Measurements from ENCODE around the gene COX18. TPM values are rescaled to one million over a fixed set of nuclear protein-coding genes. Genes with fewer than 3 reads are reported as not detected.

Gene COX18
- total and polyA plus RNA-seq, 2 of the 4 experiments (the other 2 are of a cell fraction) = 8.0 to 22.0 TPM

DNA sequence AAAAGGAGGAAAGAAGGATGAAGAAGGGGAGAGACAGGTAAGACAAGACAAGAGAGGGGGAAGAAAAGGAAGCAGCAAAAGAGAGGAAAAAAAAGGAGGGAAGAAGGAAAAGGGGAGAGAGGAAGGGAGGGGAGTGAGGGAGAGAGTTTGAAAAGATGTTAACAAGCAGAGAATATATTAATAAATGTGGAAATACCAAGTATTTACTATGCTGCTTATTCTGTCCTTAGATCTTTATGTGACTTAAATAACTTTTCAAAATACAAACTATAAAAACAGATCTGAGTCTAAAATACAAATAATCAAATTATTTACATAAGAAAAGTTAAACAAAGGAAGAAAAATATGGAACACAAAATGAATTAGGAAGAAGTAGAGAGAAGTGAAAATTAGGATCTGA is 18.4 kb upstream of the COX18 start:
- H3K79me1 ChIP-seq (ENCODE audit: low read depth in 1 of 2, low read length in 2 of 2) = peaks cover 21 to 24% of the 10 kb centered on the region in 2 experiments; a peak in 3 of 4 replicates
- no peaks in the 10 kb centered on the region for H3K27me3 ChIP-seq (ENCODE audit: control insufficient read depth, insufficient read depth, low read length)
- no peak overlapping the region for H3K9ac ChIP-seq (ENCODE audit: low read depth, low read length)
- H3K36me3 ChIP-seq (ENCODE audit: control insufficient read depth, insufficient read depth, low read length) = peaks cover 27% of the 10 kb centered on the region
- no peaks in the 10 kb centered on the region for H3K9me3 ChIP-seq (ENCODE audit: control insufficient read depth, insufficient read depth, low read length)
- ATAC-seq (ENCODE audit: low read depth) (no peak), DNase-seq (no peak)
- H2BK5ac ChIP-seq (ENCODE audit: low read depth, low read length, poor library complexity, severe bottlenecking) = no peak overlapping the region
- ChIA-PET CTCF (interaction anchor here (0.6 kb wide), 1 partner anchor 147 kb away, joined by 3 read pairs; no protein-coding TSS in a partner anchor), POLR2A (ENCODE audit: unreplicated experiment) (no interaction called here)
- no peak overlapping the region for H2BK20ac ChIP-seq (ENCODE audit: low read depth, low read length)
- no peak overlapping the region for H3K23ac ChIP-seq (ENCODE audit: low read depth, low read length)
- H3K9me1 ChIP-seq (ENCODE audit: insufficient read depth, low read length) = peaks cover 10% of the 10 kb centered on the region; the same call in 1 of the 2 replicates
- no peaks in the 10 kb centered on the region for H4K20me1 ChIP-seq (ENCODE audit: insufficient read depth, low read length)
- H3K4me3 ChIP-seq (ENCODE audit: insufficient read depth, low read depth, low read length) = no peak overlapping the region
- no TSS peak for BruUV-seq (replicated peaks)
- H3K18ac ChIP-seq (ENCODE audit: low read depth, low read length) = no peak overlapping the region
- H3K4me2 ChIP-seq (ENCODE audit: low read depth, low read length) = no peak overlapping the region
- H2AK5ac ChIP-seq (ENCODE audit: low read depth, low read length) = no peak overlapping the region
- H4K91ac ChIP-seq (ENCODE audit: insufficient read depth, low read depth, low read length) = no peak overlapping the region
- no peak overlapping the region for H2AK9ac ChIP-seq (replicated peaks; ENCODE audit: low read depth, low read length, poor library complexity)
- no peak for TF ChIP-seq BHLHE40 (IDR thresholded peaks at IDR 0.05; ENCODE audit: low read depth, low read length)
- TF ChIP-seq MAFK (IDR thresholded peaks at IDR 0.05; ENCODE audit: low read depth, low read length) = no peak
- TF ChIP-seq, protein P1, sequence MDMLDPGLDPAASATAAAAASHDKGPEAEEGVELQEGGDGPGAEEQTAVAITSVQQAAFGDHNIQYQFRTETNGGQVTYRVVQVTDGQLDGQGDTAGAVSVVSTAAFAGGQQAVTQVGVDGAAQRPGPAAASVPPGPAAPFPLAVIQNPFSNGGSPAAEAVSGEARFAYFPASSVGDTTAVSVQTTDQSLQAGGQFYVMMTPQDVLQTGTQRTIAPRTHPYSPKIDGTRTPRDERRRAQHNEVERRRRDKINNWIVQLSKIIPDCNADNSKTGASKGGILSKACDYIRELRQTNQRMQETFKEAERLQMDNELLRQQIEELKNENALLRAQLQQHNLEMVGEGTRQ (IDR thresholded peaks at IDR 0.05; ENCODE audit: low read depth, low read length) = no peak
- TF ChIP-seq RFX5 (IDR thresholded peaks at IDR 0.05; ENCODE audit: low read depth, low read length) = no peak
- no peak for TF ChIP-seq SMC3 (IDR thresholded peaks at IDR 0.05; ENCODE audit: low read depth, low read length)
- TF ChIP-seq MAZ (IDR thresholded peaks at IDR 0.05; ENCODE audit: borderline replicate concordance, low read depth, low read length) = no peak
- TF ChIP-seq POLR2A (IDR thresholded peaks at IDR 0.05; ENCODE audit: low read depth, low read length) = no peak
- TF ChIP-seq MXI1 (IDR thresholded peaks at IDR 0.05; ENCODE audit: borderline replicate concordance, low read depth, low read length) = no peak
- TF ChIP-seq, protein P2, sequence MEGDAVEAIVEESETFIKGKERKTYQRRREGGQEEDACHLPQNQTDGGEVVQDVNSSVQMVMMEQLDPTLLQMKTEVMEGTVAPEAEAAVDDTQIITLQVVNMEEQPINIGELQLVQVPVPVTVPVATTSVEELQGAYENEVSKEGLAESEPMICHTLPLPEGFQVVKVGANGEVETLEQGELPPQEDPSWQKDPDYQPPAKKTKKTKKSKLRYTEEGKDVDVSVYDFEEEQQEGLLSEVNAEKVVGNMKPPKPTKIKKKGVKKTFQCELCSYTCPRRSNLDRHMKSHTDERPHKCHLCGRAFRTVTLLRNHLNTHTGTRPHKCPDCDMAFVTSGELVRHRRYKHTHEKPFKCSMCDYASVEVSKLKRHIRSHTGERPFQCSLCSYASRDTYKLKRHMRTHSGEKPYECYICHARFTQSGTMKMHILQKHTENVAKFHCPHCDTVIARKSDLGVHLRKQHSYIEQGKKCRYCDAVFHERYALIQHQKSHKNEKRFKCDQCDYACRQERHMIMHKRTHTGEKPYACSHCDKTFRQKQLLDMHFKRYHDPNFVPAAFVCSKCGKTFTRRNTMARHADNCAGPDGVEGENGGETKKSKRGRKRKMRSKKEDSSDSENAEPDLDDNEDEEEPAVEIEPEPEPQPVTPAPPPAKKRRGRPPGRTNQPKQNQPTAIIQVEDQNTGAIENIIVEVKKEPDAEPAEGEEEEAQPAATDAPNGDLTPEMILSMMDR (conservative IDR thresholded peaks at IDR 0.05; ENCODE audit: low read depth, low read length) = no peak
- TF ChIP-seq NFE2L2 (IDR thresholded peaks at IDR 0.05; ENCODE audit: low read depth, low read length) = no peak
- no peak for TF ChIP-seq CEBPB (IDR thresholded peaks at IDR 0.05; ENCODE audit: low read depth, low read length)
- no peak overlapping the region for H2AFZ ChIP-seq (replicated peaks; ENCODE audit: low read length, poor library complexity)
- no peak overlapping the region; the same call in 1 of the 2 replicates for H3K56ac ChIP-seq (ENCODE audit: extremely low read depth, insufficient read depth, low read length)
- H2BK120ac ChIP-seq (ENCODE audit: low read depth, low read length) = no peak overlapping the region
- H4K5ac ChIP-seq (ENCODE audit: low read depth, low read length) = no peak overlapping the region
- intact Hi-C loops (cut with micrococcal nuclease) (loop anchor here (5.0 kb wide), 1 partner anchor 169 kb away; the partner anchor contains the start of gene ANKRD17), in situ Hi-C loops (cut with MboI; ENCODE audit: low sequenced_read_pairs) (no loop called here), dilution Hi-C loops (cut with HindIII; ENCODE audit: low sequenced_read_pairs, unreplicated experiment) (no loop called here)
- 0 out of 2 replicates have a peak, but pooled peaks cover 1% of the 10 kb centered on the region for H3K4me1 ChIP-seq (ENCODE audit: control insufficient read depth, insufficient read depth, low read length)
- no peak overlapping the region for H3K27ac ChIP-seq (ENCODE audit: insufficient read depth, low read length)
- H3K14ac ChIP-seq (replicated peaks; ENCODE audit: low read depth, low read length) = no peak overlapping the region
- H3K4ac ChIP-seq (ENCODE audit: low read depth, low read length) = no peak overlapping the region
- H2BK15ac ChIP-seq (ENCODE audit: low read depth, low read length) = no peak overlapping the region
- no peak overlapping the region for H4K8ac ChIP-seq (ENCODE audit: low read depth in 2 of 2, low read length in 2 of 2)
